Activated CD8-positive, alpha-beta memory T cell treated with anti-CD3 and anti-CD28 coated beads, Interleukin-2, amount 10 ng/mL, durations not matched to agents 7 days and 5 days (primary cell): ENCODE data around the gene FAM163A. TPM values are rescaled to one million over a fixed set of nuclear protein-coding genes. Genes with fewer than 3 reads are reported as not detected.

ENCODE experiments used
- ATAC-seq: fragments of 150-1000 bp; cut with Tn5 transposase; one replicate; pipeline ENCODE4 v1.10.0; 2021; ENCODE audit warnings: moderate library complexity
- CTCF ChIA-PET: fragments of 350-600 bp; sonication (Branson Sonifier 250); formaldehyde crosslinking; loops from one replicate; lab custom pipeline; 2021; ENCODE audit warnings: antibody characterized with exemption; lab: Charles Lee
- DNase-seq: peaks from one replicate; pipeline ENCODE4 v3.0.0-alpha.2; 2020
- H3K27ac Mint-ChIP-seq: one replicate; pipeline ENCODE4 v1.8.0; 2021; ENCODE audit warnings: mild to moderate bottlenecking, mixed read lengths
- H3K27me3 Mint-ChIP-seq: one replicate; pipeline ENCODE4 v1.8.0; 2021; ENCODE audit warnings: mixed read lengths
- H3K36me3 Mint-ChIP-seq: one replicate; pipeline ENCODE4 v1.8.0; 2021; ENCODE audit warnings: mild to moderate bottlenecking, mixed read lengths
- H3K4me1 Mint-ChIP-seq: one replicate; pipeline ENCODE4 v1.8.0; 2021; ENCODE audit warnings: mixed read lengths
- H3K4me3 Mint-ChIP-seq: one replicate; pipeline ENCODE4 v1.8.0; 2021; ENCODE audit warnings: mild to moderate bottlenecking, moderate library complexity, mixed read lengths
- H3K9me3 Mint-ChIP-seq: one replicate; pipeline ENCODE4 v1.8.0; 2022; ENCODE audit warnings: low read depth, mixed read lengths
- total RNA-seq, 2 experiments: library from RNA; stranded (reverse); gene quantifications; one replicate each; pipeline ENCODE4 v1.2.3, GENCODE V29; 2021

Gene FAM163A
- total RNA-seq, 2 experiments from 2014 or later = not detected

DNA sequence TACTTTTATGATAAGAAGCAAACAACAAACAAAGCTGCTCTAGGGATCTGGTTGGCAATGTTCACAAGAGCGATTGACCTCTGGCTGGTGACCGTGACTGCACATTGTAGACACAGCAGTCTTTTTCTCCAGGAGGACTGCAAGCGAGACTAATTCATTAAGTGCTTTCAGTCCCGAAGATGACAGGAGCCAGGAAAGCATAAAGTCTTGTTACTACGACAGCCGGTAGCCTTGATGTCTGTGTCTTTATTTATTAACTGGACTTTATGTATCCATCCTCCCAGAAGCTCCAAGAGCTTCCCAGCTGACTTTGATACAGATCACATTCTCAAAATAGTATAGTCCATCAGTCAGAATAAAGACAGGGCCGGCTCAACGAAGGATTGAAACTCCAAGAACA lies 18.2 kb downstream of the FAM163A start:
- H3K36me3 Mint-ChIP-seq = no peaks in the 10 kb centered on the region
- no peak overlapping the region for H3K4me3 Mint-ChIP-seq
- ATAC-seq = no peak
- peaks cover 10% of the 10 kb centered on the region for H3K27me3 Mint-ChIP-seq
- CTCF ChIA-PET = interaction anchor here (1.1 to 2.7 kb wide), 2 partner anchors 48 to 54 kb away, joined by 3 to 10 read pairs; no protein-coding TSS in a partner anchor
- DNase-seq = no peak
- H3K27ac Mint-ChIP-seq = no peak overlapping the region
- no peaks in the 10 kb centered on the region for H3K9me3 Mint-ChIP-seq
- H3K4me1 Mint-ChIP-seq = no peaks in the 10 kb centered on the region

DNA sequence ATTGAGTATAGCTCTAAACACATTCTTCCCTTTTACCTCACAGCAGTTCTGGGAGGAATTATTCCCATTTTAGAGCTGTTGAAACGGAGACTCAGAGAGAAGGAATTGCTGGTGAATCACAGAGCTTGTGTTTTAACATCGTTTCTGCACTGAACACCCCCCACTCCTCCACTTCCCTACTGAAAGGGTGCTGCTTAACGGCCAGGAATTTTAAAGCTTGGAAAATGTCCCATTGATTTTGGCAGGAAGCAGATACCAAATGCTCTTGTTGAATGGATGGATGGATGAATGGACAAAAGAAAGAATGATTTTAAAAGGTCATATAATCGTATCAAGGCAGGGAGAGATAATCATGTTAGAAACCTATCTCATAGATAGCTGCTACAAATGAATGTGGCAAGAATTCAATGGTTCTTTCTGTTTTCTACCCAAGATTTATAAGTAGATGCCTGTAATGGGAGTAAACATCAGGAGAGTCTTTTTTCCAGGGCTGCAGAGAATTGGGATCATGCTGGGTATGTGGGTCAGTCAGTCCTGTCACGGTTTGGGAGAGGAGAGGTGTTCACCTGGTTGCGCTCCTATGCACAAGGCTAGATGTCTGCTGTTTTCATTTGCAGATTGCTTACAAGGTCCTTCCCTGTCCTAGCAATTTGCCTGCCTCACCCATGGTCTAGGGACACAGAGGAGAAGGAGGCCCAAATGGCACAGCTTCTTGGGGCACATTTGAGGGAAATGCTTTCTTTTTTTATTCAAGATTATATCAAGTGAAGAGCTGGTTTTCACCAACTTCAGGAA lies 19.0 kb downstream of the FAM163A start:
- CTCF ChIA-PET = interaction anchor here (1.1 to 2.7 kb wide), 2 partner anchors 48 to 53 kb away, joined by 3 to 10 read pairs; no protein-coding TSS in a partner anchor
- Mint-ChIP-seq H3K9me3 (no peaks in the 10 kb centered on the region), H3K27ac (no peak overlapping the region), H3K4me3 (no peak overlapping the region), H3K4me1 (no peaks in the 10 kb centered on the region), H3K36me3 (no peaks in the 10 kb centered on the region), H3K27me3 (peaks cover 10% of the 10 kb centered on the region)
- DNase-seq = no peak
- no peak for ATAC-seq

DNA sequence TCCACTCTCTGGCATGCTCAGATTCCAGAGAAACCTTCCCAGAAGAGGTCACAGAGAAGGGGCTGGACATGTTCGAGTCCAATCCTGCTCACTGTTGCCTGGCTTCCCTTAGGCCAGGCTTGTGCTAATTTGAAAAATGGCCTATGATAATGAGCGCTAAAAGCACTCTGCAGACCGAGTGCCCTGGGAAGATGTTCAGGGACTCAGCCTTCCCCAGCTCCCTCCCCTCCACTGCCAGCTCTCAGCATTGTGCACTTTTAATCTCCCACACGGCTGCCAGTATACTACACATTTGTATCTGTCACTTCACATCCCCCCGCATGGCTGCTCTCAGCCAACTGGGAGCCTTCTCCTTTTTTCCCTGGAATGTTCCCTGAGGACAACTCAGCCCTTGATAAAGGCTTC lies 24.1 kb downstream of the FAM163A start:
- Mint-ChIP-seq H3K36me3 (no peaks in the 10 kb centered on the region), H3K27me3 (peaks cover 6% of the 10 kb centered on the region), H3K4me1 (no peaks in the 10 kb centered on the region), H3K9me3 (no peaks in the 10 kb centered on the region), H3K4me3 (no peak overlapping the region), H3K27ac (no peak overlapping the region)
- no peak for ATAC-seq
- no peak for DNase-seq
- CTCF ChIA-PET = no interaction called here

DNA sequence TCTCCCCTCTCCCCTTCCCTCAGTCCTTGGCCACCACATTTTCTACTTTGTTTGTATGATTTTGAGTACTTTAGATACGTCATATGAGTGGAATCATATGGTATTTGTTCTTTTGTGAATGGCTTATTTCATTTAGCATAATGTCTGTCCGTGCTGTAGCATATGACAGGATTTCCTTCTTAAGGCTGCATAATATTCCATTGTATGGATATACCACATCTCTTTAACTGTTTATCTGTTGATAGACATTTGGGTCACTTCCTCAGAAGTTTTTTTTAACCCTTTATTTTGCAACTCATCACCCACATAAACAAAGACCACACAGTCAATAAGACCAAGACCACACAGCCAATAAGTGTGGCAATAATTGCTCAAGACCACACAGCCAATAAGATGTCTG lies 24.9 kb downstream of the FAM163A start:
- CTCF ChIA-PET = no interaction called here
- Mint-ChIP-seq H3K4me3 (no peak overlapping the region), H3K27ac (no peak overlapping the region), H3K4me1 (no peaks in the 10 kb centered on the region), H3K27me3 (peaks cover 4% of the 10 kb centered on the region), H3K9me3 (no peaks in the 10 kb centered on the region), H3K36me3 (no peaks in the 10 kb centered on the region)
- no peak for ATAC-seq
- DNase-seq = no peak

DNA sequence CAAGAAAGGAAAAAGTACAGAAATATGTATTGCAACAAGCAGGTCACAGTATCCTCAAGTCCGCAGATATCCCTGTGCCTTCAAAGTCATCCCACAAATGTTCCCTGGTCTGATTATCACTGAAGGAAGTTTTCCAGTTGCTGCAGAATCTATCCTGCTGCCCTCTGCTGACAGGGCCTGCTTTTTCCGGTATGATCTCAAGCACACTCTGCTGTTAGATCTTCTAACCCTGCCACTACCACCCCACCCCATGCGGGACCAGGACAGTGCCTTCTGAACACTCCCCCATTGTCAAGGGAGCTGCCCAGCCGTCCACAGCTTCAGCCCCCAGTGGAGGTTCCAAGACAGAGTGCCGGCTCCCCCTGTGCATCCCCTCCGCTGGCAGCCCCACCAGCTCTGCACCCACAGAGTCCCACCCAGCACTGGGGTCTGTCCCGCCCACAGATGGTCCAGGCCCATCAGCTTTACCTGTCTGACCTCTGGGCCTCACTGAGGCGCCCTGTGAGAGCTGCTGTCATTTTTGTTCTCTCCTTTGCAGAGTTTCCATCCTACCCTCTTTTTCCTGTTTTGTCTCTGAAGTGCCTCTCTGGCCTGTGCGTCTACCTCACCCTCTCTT lies 27.9 kb downstream of the FAM163A start:
- CTCF ChIA-PET = no interaction called here
- no peaks in the 10 kb centered on the region for H3K9me3 Mint-ChIP-seq
- ATAC-seq (no peak), DNase-seq (no peak)
- H3K27me3 Mint-ChIP-seq = peaks cover 4% of the 10 kb centered on the region
- no peaks in the 10 kb centered on the region for H3K4me1 Mint-ChIP-seq
- H3K27ac Mint-ChIP-seq = no peak overlapping the region
- no peaks in the 10 kb centered on the region for H3K36me3 Mint-ChIP-seq
- H3K4me3 Mint-ChIP-seq = no peak overlapping the region

DNA sequence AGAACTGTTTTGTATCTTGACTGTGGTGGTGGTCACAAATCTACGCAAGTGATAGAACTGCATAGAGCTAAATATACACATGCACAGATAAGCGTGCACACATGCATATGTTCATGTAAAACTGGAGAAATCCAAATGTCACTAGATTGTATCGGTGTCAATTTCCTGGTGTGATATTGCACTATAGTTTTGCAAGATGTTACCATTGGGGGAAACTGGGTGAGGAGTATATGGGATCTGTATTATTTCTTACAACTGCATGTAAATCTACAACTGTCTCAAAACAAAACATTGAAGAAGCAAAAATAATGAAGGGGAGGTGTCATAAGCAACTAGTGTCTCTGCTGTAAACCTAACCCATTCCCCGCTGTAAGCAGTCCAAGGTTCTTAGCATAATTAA lies 30.2 kb downstream of the FAM163A start:
- Mint-ChIP-seq H3K27ac (no peak overlapping the region), H3K4me3 (no peak overlapping the region), H3K4me1 (no peaks in the 10 kb centered on the region), H3K36me3 (no peaks in the 10 kb centered on the region), H3K27me3 (peaks cover 4% of the 10 kb centered on the region), H3K9me3 (no peaks in the 10 kb centered on the region)
- CTCF ChIA-PET = no interaction called here
- ATAC-seq (no peak), DNase-seq (no peak)

DNA sequence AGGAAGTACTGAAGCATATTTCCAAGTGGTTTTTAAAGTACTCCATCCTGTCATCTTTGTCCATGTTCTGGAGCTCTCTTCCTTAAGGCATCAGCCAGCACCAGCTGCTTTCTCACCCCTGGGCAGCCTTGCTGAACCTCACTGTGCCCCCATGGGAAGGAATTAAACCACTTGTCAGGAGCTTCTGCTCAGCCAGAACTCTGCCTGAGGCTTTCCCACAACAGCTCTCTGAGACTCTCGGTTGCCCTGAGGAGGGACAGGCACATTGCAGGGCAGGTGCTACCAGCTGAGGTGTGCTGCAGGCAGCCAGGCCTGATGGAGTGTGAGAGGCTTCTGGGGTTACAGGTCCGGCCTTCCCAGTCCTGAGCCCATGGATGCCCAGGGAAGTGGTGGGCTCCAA lies 30.9 kb downstream of the FAM163A start:
- no peak overlapping the region for H3K27ac Mint-ChIP-seq
- H3K36me3 Mint-ChIP-seq = no peaks in the 10 kb centered on the region
- no peaks in the 10 kb centered on the region for H3K9me3 Mint-ChIP-seq
- H3K4me1 Mint-ChIP-seq = no peaks in the 10 kb centered on the region
- no peak overlapping the region for H3K4me3 Mint-ChIP-seq
- ATAC-seq (no peak), DNase-seq (no peak)
- CTCF ChIA-PET = no interaction called here
- H3K27me3 Mint-ChIP-seq = peaks cover 4% of the 10 kb centered on the region

DNA sequence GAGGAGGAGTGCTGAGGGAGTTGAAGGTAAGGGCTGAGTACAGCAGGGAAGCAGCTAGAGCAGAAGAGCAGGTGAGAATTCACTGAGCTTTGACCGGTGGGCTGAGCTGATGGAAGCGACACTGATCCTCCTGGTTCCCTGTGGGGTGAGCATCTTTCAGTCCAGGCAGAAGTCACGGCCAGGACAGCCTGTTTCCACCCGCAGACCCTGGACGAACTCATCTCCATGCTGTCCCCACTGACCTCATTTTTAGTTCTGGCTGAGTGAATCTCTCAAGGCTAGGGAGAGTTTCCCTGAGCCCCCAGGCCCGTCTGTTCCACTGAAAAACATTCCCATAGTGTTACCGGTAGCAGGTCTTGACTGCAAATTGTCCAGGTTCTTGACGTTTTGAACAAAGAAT lies 31.5 kb downstream of the FAM163A start:
- Mint-ChIP-seq H3K27me3 (peaks cover 4% of the 10 kb centered on the region), H3K9me3 (no peaks in the 10 kb centered on the region), H3K27ac (no peak overlapping the region), H3K4me3 (no peak overlapping the region), H3K36me3 (no peaks in the 10 kb centered on the region), H3K4me1 (no peaks in the 10 kb centered on the region)
- no peak for ATAC-seq
- CTCF ChIA-PET = no interaction called here
- DNase-seq = no peak

DNA sequence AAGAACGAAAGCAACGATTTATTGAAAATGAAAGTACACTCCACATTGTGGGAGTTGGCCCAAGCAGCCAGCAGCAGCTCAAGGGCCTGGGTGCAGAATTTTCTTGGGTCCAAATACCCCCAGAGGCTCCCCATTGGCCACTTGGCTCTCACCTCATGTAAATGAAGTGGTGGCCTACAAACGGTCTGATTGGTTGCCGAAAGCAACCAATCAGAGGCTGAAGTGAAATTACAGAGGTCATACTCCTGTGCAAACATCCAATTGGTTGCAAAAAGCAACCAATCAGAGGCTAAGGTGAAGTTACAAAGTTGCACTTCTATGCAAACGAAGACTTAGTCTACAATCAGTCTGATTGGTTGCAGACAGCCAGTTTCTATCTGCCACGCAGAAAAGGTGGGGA lies 31.9 kb downstream of the FAM163A start:
- DNase-seq (no peak), ATAC-seq (no peak)
- Mint-ChIP-seq H3K36me3 (no peaks in the 10 kb centered on the region), H3K4me3 (no peak overlapping the region), H3K4me1 (no peaks in the 10 kb centered on the region), H3K27ac (no peak overlapping the region), H3K9me3 (no peaks in the 10 kb centered on the region), H3K27me3 (peaks cover 4% of the 10 kb centered on the region)
- CTCF ChIA-PET = no interaction called here

DNA sequence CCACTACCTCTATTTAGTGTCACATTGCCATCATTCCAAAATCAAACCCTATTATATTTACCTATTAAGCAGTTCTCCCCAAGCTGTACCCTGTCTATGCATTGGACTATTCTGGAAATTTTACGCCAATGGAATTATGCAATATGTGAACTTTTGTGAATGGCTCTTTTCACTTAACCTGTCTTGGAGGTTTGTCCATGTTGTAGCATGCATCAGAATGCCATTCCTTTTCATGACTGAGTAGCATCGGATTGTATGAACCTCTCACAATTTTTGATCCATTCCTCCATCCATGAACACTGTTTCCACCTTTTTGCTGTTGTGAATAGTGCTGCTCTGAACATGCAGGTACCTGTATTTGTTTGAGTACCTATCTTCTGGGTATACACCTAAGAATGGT lies 33.7 kb downstream of the FAM163A start:
- ATAC-seq (no peak), DNase-seq (no peak)
- Mint-ChIP-seq H3K4me3 (no peak overlapping the region), H3K27ac (no peak overlapping the region), H3K27me3 (peaks cover 3% of the 10 kb centered on the region), H3K36me3 (no peaks in the 10 kb centered on the region), H3K9me3 (no peaks in the 10 kb centered on the region), H3K4me1 (no peaks in the 10 kb centered on the region)
- CTCF ChIA-PET = interaction anchor here (1.0 to 1.1 kb wide), 2 partner anchors 33 to 38 kb away, joined by 3 to 4 read pairs; no protein-coding TSS in a partner anchor

DNA sequence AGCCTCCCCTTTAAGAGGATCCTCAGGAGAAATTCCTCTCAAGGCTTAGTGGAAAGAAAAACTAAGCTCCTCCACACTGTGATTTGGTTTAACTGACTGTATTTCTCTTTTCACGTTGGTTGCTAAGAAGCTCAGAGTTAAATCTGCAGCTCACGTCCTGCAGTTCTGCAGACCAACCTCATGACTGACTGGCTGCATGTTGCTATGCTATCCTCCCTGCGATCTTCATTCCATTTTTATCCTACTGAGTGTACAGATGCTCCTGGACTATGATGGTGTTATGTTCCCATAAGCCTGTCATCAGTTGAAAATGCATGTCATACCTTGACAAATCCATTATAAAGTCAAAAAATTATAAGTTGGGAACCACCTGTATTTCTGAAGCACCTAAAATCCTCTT lies 34.6 kb downstream of the FAM163A start:
- no peak for ATAC-seq

DNA sequence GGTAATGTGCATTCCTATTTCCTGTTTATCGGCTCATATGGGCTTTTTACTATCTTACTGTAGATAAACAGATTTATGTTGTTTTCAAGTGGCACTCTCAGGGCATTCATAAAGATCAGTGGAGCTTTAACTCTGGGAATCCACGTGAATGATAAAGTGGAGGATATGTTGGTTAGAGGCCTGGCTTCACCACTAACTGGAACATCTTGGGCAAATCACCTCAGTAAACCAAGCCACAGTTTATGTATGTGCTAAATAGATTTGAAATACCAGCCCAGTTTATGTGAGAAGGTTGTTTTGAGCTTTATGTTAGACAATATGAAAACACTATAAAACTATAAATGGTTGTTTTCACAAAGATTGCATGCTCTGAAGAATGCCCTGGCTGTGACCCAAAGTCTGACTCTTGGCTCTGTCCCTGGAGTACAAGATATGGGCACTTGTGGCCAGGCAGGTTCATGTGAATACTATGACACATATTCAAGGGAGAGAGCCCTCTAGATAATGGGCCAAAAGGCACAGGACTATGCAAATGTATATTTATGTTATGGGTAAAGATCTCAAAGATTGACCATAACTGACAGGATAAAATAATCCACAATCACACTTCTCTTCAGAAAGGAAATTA lies 36.7 kb downstream of the FAM163A start:
- peaks cover 10% of the 10 kb centered on the region for H3K27me3 Mint-ChIP-seq
- CTCF ChIA-PET = interaction anchor here (0.6 to 1.1 kb wide), 2 partner anchors 30 to 35 kb away, joined by 3 to 4 read pairs; no protein-coding TSS in a partner anchor
- ATAC-seq = no peak
- no peaks in the 10 kb centered on the region for H3K4me1 Mint-ChIP-seq
- no peaks in the 10 kb centered on the region for H3K36me3 Mint-ChIP-seq
- H3K4me3 Mint-ChIP-seq = no peak overlapping the region
- H3K27ac Mint-ChIP-seq = no peak overlapping the region
- no peaks in the 10 kb centered on the region for H3K9me3 Mint-ChIP-seq
- DNase-seq = no peak

More for the DNA sequence above, 34.6 kb downstream of the FAM163A start:
- Mint-ChIP-seq H3K4me1 (no peaks in the 10 kb centered on the region), H3K4me3 (no peak overlapping the region), H3K27ac (no peak overlapping the region), H3K27me3 (peaks cover 3% of the 10 kb centered on the region), H3K36me3 (no peaks in the 10 kb centered on the region), H3K9me3 (no peaks in the 10 kb centered on the region)
- DNase-seq = no peak
- CTCF ChIA-PET = interaction anchor here (1.0 to 1.1 kb wide), 2 partner anchors 32 to 37 kb away, joined by 3 to 4 read pairs; no protein-coding TSS in a partner anchor

DNA sequence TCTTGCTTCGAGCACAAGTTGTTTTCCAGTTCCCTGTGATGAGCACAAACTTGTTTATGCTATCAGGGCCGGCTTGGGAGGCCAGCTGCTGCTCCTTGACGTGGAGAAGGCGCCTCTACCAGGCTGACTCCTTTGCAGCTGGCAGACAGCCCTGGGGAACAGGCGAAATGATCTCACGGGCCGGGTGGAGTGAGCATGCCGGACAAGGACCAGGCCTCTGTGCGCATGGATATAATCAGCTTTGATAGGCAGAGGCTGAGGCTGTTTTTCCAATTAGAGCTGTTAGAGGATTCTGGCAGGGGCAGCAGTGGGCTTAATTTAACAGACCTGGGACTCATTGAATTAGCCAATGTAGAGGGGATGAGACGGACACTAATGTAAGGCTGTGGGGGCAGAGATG lies 38.9 kb downstream of the FAM163A start:
- DNase-seq (no peak), ATAC-seq (no peak)
- Mint-ChIP-seq H3K27ac (no peak overlapping the region), H3K4me3 (no peak overlapping the region), H3K9me3 (no peaks in the 10 kb centered on the region), H3K27me3 (peaks cover 16% of the 10 kb centered on the region), H3K4me1 (no peaks in the 10 kb centered on the region), H3K36me3 (no peaks in the 10 kb centered on the region)
- CTCF ChIA-PET = interaction anchor here (0.6 to 0.9 kb wide), 2 partner anchors 33 to 1260 kb away, joined by 3 read pairs; no protein-coding TSS in a partner anchor
